NCI-H82 treated with DMSO at 0.1 percent for 48 hours (cell line): ENCODE data around the gene ITGAV.

Source experiments
- DNase-seq: peaks from one replicate; lab custom pipeline; 2025; ENCODE audit not compliant: unreplicated experiment; lab: John Stamatoyannopoulos, UW

The ITGAV gene

DNA sequence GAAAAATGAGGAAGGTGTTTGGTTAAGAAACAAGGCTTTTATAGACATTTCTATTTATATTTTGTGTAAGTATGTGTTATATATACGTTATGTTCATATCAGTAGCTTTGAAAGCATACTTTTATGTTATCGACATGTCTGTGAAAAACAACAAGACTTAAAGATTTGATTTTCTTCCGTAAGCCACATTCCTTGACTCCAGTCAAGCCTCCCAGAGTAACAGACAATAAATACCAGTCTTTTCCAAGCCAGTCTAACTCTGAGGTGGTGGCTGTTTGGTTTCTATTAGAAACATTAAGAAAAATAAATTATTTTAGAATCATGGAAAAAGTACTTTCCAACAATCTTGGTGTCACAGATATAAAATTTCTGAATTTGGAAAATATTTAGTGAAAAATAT, 16.3 kb upstream of the ITGAV start:
- DNase-seq = no peak

DNA sequence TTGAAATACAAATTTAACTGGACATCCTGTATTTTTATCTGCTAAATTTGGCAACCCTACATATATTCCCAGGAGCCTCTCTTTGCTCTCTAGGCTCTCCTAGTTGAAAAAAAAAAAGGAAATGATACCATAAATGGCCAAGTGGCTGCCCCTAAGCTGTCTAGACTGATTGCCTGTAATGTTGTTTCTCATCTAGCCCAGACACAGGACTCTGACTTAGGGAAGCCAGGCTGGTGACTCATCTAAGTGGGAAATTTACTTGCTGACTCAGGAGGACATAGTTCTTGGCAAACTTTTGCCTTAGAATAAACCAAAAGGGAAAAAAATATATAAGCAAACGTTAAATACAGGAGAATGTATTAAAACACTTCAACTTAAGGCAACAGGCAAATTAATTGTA, 14.6 kb upstream of the ITGAV start:
- DNase-seq = no peak

DNA sequence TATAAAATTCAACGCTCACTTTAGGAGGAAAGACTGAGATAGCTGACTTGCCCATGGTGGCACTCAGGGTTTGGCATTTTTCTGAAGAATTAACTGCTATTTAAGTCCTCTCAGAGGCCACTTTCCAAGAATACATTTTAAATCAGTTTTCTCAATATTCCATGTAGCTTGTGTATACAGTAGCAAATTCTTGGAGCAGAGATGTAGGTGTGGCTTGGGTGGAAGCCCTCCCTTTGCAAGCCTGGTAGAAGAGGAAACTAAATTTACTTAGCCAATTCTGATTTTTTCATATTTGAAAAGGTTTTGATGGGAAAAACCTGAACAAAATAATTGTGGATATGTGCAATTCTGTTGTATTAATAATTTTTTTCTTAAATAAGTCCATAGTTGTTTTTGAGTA, 14.0 kb upstream of the ITGAV start:
- DNase-seq = no peak

DNA sequence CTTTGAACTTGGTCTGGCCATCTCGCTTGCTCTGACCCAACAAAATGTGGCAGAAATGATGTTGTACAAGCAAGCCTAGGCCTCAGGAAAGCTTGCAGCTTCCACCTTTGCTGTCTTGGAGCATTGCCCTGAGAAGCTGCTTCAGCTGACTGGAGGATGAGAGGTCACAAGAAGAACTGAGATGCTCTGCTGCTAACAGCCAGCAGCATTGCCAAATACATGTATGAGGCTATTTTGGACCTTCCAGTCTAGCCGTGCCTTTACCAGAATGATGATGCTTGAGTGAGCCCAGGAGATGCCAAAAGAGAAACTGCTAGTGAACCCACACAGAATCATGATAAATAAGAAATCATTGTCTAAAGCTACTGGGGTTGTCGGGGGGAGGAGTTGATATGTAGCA, 13.2 kb upstream of the ITGAV start:
- DNase-seq = no peak

DNA sequence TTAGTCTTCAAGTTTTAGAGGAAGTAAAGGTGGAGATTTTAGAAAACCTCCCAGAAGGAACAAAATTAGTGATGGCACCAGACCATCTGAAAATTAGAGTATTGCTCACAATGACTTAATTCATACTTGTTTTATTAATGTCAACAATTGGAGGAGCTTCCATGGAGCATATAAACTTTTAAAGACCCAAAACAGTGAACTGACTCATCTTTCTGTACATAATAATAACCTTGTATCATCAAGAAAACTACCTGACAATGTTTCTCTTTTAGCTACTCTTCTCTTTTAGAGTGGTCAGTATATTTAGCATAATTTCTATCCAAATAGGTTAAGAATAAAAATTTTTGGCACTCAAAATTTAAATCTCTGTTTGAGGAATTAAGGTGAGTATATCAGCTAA, 7.2 kb upstream of the ITGAV start:
- no peak for DNase-seq

DNA sequence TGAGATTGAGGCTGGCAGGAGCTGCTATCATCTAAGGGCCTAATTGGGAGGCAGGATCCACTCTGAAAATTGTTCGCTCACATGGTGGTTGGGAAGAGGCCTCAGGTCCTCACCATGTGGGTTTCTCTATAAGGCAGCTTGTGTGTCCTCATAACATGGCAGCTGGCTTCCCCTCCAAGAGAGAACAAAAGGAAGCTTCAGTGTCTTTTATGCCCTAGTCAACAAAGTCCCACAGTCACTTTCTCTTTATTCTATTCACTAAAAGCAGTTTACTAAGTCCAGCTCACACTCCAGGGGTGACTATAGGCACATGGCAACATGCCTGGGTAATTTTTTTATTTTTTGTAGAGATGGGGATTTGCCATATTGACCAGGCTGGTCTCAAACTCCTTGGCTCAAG, 5.8 kb upstream of the ITGAV start:
- DNase-seq = no peak

DNA sequence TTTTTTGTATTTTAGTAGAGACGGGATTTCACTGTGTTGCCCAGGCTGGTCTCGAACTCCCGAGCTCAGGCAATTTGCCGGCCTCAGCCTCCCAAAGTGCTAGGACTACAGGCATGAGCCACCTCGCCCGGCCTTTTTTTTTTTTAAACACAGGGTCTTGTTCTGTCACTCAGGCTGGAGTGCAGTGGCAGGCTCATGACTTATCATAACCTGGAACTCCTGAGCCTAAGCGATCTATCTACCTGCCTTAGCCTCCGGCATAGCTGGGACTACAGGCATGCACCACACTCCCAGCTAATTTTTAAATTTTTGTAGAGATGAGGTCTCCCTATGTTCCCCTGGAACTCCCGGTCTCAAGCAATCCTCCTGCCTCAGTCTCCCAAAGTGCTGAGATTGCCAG, 1.4 kb upstream of the ITGAV start:
- no peak for DNase-seq

DNA sequence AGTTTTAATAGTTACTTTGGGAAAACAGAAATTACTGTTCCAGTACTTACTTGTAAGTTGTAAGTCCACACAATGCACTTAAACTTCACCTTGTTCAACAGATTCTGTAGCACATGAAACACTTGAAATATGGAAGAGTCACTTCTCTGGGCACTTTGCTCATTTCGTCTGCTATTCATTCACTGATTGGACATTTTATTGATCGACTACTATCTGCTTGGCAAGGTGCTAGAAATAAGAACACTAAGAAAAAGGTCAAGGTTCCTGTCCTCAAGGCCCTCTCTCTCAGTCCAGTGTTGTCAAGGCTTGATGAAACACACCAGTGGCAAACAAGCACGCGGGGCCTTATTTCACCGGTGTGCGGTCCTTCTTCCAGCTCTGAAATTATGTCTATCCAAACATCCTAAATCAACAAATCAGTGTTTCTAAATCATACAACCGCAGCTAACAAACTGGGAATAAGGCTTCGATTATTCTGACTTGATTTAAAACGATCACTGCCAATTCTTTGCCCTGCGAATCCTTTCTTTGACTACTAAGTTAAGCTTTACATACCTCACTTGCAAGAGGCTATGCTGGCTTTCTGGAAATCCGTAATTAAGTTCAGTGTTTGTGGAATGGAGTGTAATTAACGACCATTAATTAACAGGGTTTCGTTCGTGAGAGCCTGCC, 780 bp upstream of the ITGAV start:
- no peak for DNase-seq

DNA sequence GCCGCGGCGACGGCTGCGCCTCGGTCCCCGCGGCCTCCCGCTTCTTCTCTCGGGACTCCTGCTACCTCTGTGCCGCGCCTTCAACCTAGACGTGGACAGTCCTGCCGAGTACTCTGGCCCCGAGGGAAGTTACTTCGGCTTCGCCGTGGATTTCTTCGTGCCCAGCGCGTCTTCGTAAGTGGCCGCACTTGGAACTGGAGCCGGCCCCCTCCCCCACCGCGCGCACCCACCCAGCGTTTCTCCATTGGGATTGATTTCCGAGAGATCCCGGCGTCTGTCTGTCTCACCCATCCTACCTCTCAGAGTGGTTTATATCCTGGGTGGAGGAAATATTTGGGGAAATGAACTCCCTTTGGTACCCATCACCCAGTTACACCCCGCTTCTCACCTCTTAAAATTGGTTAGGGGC, 498 bp downstream of the ITGAV start:
- DNase-seq = peak; percentile 19

DNA sequence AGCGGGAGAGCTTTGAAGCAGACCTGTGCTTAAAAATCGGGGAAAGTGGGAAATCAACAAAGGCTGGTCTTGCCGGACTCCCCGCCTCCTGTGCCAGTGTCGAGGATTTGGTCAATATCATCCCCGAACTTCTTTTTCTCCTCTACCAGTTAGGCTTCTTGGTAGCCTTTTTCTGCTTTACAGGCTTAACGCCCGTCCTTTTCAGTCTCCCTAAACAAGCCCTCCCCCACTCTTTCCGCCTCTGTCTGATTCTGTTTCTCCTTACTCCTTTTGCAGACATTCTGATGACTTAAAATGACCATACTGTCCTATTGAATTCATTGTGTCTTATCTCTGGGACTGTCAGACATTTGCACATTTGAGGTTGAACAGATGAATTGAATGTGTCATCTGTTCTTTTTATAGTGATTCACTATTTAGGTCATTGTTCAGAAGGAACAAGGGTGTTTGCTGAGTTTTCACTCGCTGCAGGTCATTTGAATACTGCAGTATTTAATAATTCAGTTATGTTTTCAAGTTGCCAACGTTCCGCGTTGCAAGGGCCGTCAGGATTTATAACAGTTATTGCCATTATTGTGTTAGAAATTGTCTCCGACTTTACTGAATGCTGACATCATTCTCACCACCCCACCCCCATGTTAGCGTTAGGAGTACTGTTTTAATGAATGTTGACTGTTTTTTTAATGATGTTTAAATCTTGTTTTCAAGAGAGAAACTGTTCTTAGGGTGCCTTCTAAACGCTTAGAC, 1.1 kb downstream of the ITGAV start:
- peak; percentile 34 for DNase-seq

DNA sequence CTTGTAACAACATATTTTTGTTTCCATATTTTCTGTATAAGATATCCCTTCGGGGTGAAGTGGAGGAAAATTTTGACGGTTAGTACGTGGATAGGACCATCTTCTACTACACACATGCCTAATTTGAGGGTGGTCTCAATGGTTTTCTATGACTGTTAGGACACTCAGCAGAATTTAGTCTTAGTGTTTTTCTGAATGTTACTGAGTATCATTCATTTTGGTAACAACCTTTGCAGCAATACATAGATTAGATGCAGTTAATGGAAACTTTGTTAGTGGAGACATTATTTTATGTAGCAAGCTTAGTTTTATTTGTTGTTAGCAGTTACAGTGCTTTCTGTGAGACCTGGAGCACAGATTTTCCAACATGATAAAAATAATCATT, 1.6 kb downstream of the ITGAV start:
- no peak for DNase-seq

DNA sequence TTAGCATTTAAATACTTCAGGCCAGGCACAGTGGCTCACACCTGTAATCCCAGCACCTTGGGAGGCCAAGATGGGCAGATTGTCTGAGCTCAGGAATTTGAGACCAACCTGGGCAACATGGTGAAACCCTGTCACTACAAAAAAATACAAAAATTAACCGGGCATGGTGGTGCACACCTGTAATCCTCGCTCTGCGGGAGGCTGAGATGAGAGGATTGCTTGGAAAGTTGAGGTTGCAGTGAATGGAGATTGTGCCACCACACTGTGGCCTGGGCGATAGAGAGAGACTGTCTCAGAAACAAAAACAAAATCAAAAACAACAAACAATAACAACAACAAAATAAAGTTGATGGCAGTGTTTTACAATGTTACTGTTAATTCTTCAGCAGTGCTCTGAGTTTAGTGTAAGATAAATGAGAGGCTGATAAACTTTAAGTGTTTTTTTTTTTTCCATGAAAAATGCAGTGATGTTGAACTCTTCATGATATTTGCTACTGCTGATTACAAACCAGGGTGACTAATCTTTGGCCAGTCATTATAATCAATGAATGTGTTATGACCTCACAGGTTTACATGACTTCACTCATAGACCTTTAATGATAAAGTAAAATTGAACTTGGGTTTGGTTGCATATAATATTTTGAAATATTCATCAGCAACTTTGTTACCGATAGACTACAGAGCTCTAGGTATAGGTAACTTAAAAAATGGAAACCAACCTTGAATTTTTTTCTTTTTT, 2.5 kb downstream of the ITGAV start:
- DNase-seq = no peak

DNA sequence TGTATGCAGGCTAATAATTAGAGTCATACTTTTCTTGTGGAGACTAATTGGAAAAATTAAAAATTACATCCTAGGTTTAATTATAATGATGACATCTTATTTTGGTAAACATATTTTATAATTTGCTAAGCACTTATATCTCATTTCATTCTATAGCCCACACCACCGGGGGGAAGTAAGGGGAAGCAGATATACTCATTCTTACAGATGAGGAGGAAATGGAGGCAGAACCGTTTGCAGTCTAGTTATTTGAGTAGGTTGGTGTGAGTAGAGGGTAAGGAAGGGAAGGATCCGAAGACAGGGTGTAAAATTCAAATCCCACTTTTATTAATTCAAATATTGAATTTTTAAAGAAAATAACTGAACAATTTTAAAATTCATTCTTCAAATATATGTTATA, 3.7 kb downstream of the ITGAV start:
- DNase-seq = no peak

DNA sequence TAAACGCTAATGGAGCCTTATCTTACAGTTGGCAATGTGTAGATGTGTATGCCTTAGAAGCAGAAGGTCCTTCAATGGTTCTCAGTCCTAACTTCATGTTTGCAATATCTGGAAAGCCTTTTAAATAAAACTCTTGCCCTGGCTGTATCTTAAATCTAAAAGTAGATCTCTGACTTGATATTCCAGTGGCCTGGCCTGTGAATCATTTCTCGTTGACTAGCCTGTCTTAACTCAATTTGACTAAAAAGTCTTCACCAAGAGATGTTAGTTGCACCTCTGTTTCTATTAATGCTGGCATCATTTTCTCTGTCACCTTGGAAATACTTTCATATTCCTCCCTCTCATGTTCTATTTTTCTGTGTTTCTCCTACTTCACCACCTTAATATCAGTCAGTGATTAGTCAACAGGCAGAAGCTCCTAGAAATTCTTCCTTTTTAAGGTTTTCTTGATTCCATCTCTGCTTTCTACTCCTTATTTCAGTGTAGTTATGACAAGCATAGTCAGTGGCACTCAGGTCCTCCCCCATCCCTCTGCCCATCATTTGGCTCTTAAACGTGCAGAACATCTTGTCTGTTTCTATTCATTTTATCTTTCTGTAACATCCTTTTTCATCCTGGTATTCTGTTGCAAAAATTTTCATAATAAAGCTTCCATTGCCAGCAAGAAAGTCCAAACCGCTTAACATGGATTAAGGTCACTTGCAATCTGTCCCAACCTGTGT, 4.3 kb downstream of the ITGAV start:
- DNase-seq = no peak

DNA sequence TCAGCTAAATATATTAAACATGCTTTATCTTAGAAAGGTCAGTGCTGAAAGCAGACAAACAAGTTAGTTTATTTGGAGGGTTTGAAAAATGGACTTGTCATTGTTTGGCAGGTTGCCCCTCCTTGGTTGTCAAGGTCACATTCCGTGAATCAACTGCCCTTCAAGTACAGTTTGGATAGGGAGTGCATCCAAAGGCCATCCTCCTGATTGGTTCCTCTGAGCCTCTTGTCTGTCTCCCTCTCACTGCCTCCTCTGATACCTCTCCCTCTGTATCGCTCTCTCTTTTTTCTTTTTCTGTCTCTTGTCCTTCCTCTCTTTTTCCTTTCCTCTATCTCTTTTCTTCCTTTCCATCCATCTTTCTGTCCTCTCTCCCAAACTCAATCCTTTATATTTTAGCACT, 5.4 kb downstream of the ITGAV start:
- no peak for DNase-seq

DNA sequence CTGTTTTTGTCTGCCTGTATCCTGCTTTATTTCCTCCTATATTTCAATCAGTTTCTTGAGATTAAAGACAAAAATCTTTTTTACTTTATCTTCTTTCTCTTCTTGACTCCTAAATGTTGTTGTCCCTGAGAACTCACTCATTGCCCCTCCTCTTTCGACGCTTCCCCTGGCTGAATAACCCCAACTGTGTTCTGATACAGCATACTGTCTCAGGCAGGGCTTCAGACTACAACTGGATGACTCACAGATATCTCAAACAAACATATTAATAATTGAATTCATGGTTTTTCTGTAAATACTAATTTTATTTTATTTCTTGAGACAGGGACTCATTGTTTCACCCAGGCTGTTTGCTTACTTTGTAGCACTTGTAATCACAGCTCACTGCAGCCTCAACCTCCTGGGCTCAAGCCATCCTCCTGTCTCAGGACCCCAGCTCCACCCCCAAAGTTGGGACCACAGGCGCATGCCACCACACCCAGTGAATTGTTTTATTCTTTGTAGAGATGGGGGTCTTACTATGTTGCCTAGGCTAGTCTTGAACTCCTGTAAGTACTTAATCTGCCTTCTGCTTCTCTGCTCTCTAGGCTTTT, 9.4 kb downstream of the ITGAV start:
- no peak for DNase-seq

DNA sequence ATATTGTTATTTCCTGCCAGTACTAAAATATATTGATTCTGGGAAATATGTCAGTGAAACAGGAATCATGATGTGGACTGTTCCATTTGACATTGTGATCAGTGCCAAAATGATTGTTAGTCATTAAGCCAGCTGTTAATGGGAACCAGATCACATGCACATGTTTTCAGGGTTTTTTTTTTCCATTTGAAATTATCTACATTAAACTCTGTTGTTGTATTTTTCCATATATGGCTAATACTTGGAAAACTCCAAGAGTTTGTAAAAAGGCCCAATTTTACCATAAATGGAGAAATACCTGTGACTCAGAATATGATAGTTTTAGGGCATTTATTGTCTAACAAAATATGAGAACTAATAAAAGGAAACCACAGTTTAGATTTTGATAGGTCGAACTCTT, 13.4 kb downstream of the ITGAV start:
- DNase-seq = no peak

DNA sequence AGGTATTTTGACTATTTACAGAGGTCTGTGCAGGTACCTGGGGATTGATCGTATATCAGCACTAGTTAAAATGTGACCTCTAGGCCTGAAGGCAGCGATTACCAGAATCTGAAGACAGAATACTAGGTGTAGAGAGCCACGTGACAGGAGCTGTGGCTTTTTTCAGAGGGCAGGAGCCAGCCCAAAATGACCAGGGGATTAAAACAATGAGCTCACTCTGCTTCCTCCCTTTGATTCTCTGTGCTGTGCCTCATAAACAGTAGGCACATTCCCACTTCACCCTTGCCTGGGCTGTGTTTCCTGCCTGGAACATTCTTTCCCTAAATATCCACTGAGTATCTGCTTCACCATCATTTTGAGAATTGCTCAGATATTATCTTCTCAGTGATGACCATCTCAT, 15.2 kb downstream of the ITGAV start:
- no peak for DNase-seq

DNA sequence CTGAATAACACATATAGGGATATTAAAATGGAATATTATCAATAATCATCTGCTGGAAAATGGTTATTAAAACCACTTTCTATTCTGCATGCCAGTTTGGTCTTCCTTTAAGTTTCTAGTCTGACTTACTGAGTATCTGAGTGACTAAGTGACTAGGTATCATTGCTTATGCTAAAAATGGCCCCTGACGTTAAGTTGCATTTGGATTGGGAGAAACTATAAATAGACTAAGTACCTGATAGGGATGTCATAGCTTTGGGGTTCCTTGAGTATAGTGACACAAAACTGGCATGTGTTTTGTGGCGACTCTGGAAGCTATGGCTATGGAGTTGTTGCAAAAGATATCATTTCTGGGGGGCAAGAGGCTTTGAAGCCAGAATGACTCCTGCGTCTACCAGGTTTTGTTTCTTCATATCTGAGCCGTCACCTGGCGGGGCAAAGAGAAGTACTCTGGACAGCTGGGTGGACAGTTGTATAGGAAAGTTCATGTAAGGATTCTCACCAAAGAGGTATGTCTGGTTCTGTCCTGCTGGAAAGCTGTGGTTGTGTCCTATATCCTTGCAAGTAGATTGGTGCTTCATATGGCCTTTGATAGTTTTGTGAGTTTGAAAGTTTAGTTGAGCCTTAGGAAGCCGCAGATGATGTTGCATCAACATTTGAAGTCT, 17.9 kb downstream of the ITGAV start:
- no peak for DNase-seq

DNA sequence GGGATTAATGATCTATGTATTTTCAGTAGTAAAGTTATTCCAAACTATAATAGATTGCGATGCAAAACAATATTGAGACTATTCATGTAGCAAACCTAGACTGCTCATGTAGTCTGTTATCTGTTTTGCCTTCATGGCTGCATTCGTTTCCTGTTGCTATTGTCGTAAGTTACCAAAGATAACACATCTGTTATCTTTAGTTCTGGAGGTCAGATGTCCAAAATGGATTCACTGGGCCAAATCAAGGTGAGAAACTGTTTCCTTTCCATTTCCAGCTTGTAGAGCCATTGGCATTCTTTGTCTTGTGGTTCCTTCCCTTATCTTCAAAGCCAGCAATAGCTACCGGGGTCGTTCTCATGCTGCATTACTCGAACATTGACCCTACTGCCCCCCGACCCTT, 20.9 kb downstream of the ITGAV start:
- DNase-seq = no peak

DNA sequence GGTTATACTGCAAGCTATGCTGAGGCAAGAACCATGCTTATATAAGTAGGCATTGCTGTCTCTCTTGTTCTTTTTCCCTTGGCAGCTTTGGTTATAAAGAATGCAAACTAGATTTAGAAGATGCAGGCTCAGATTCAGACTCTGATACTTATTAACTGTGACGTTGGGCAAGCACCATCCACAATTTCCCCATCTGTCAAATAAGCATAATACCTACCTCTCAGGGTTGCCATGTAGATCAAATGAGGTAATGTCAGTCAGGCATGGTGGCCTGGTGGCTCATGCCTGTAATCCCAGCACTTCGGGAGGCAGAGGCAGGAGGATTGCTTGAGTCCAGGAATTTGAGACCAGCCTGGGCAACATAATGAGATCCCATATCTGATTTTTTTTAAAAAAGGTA, 21.7 kb downstream of the ITGAV start:
- no peak for DNase-seq
